Skeletal muscle satellite cell (primary cell): Measurements from ENCODE around the gene TXK.

ENCODE experiments used
- H3K27me3 ChIP-seq: 2 replicates; pipeline ENCODE4 v1.7.0; 2013; ENCODE audit warnings: low read length; ENCODE audit not compliant: control insufficient read depth, insufficient read depth
- H3K36me3 ChIP-seq: 2 replicates; pipeline ENCODE4 v1.7.0; 2013; ENCODE audit warnings: mild to moderate bottlenecking, control low read depth, low read length; ENCODE audit not compliant: insufficient read depth
- H3K4me1 ChIP-seq: 2 replicates; pipeline ENCODE4 v1.7.0; 2013; ENCODE audit warnings: low read length; ENCODE audit not compliant: control insufficient read depth, insufficient read depth
- H3K4me2 ChIP-seq: 2 replicates; pipeline ENCODE4 v1.7.0; 2013; ENCODE audit warnings: mild to moderate bottlenecking, low read length
- H3K4me3 ChIP-seq: 2 replicates; pipeline ENCODE4 v1.7.0; 2013; ENCODE audit warnings: low read length
- H3K9ac ChIP-seq: 2 replicates; pipeline ENCODE4 v1.7.0; 2013; ENCODE audit warnings: mild to moderate bottlenecking, low read depth, low read length, moderate library complexity
- H3K9me3 ChIP-seq: replicated peaks from 2 replicates; pipeline ENCODE4 v1.7.0; 2013; ENCODE audit warnings: mild to moderate bottlenecking, control low read depth, low read length

The TXK gene

GRCh38 chr4:48133669-48134068, 381 bp downstream of the TXK start:
- Histone ChIP-seq H3K9ac (no peak overlapping the region), H3K9me3 (no peaks in the 10 kb centered on the region), H3K36me3 (no peaks in the 10 kb centered on the region), H3K27me3 (no peaks in the 10 kb centered on the region), H3K4me2 (no peak overlapping the region), H3K4me3 (no peak overlapping the region), H3K4me1 (peaks cover 16% of the 10 kb centered on the region)

GRCh38 chr4:48131736-48132135, 2.3 kb downstream of the TXK start:
- no peak overlapping the region for H3K9ac ChIP-seq

GRCh38 chr4:48130100-48130499, 4.0 kb downstream of the TXK start:
- H3K4me2 ChIP-seq, result no peak overlapping the region
- no peaks in the 10 kb centered on the region for H3K27me3 ChIP-seq
- peaks cover 25% of the 10 kb centered on the region for H3K4me1 ChIP-seq
- H3K4me3 ChIP-seq, result no peak overlapping the region
- no peaks in the 10 kb centered on the region for H3K9me3 ChIP-seq
- H3K36me3 ChIP-seq, result no peaks in the 10 kb centered on the region
- H3K9ac ChIP-seq, result no peak overlapping the region

More at GRCh38 chr4:48131736-48132135, 2.3 kb downstream of the TXK start:
- H3K36me3 ChIP-seq, result no peaks in the 10 kb centered on the region
- H3K4me1 ChIP-seq, result peaks cover 25% of the 10 kb centered on the region
- no peak overlapping the region for H3K4me2 ChIP-seq
- H3K27me3 ChIP-seq, result no peaks in the 10 kb centered on the region
- H3K9me3 ChIP-seq, result no peaks in the 10 kb centered on the region
- H3K4me3 ChIP-seq, result no peak overlapping the region

- Histone ChIP-seq H3K4me1 (peaks cover 25% of the 10 kb centered on the region), H3K9me3 (no peaks in the 10 kb centered on the region)
Measured at GRCh38 chr4:48129307-48130014, 4.6 kb downstream of the TXK start.

GRCh38 chr4:48127682-48128404, 6.2 kb downstream of the TXK start:
- Histone ChIP-seq H3K9me3 (no peaks in the 10 kb centered on the region), H3K4me1 (peaks cover 22% of the 10 kb centered on the region), H3K27me3 (no peaks in the 10 kb centered on the region), H3K4me2 (peak overlapping the region; percentile 71), H3K4me3 (peak overlapping the region; percentile 41), H3K36me3 (no peaks in the 10 kb centered on the region), H3K9ac (peak overlapping the region; percentile 39)

More at GRCh38 chr4:48129307-48130014, 4.6 kb downstream of the TXK start:
- H3K27me3 ChIP-seq, result no peaks in the 10 kb centered on the region
- H3K4me3 ChIP-seq, result no peak overlapping the region
- no peak overlapping the region for H3K4me2 ChIP-seq
- H3K36me3 ChIP-seq, result no peaks in the 10 kb centered on the region
- H3K9ac ChIP-seq, result no peak overlapping the region

- H3K4me1 ChIP-seq, result peaks cover 22% of the 10 kb centered on the region
- peak overlapping the region; percentile 39 for H3K9ac ChIP-seq
- H3K4me3 ChIP-seq, result peak overlapping the region; percentile 41
- H3K9me3 ChIP-seq, result no peaks in the 10 kb centered on the region
- no peaks in the 10 kb centered on the region for H3K27me3 ChIP-seq
- peak overlapping the region; percentile 71 for H3K4me2 ChIP-seq
- H3K36me3 ChIP-seq, result no peaks in the 10 kb centered on the region
Measured at GRCh38 chr4:48127231-48127630, 6.8 kb downstream of the TXK start.

GRCh38 chr4:48126621-48127020, 7.4 kb downstream of the TXK start:
- H3K9ac ChIP-seq, result no peak overlapping the region
- H3K4me2 ChIP-seq, result no peak overlapping the region
- H3K4me3 ChIP-seq, result no peak overlapping the region
- no peaks in the 10 kb centered on the region for H3K36me3 ChIP-seq
- no peaks in the 10 kb centered on the region for H3K27me3 ChIP-seq
- H3K9me3 ChIP-seq, result no peaks in the 10 kb centered on the region
- peaks cover 22% of the 10 kb centered on the region for H3K4me1 ChIP-seq

- Histone ChIP-seq H3K4me1 (peaks cover 22% of the 10 kb centered on the region), H3K4me2 (no peak overlapping the region), H3K27me3 (no peaks in the 10 kb centered on the region), H3K9ac (no peak overlapping the region), H3K4me3 (no peak overlapping the region), H3K36me3 (no peaks in the 10 kb centered on the region), H3K9me3 (no peaks in the 10 kb centered on the region)
Measured at GRCh38 chr4:48124870-48125269, 9.2 kb downstream of the TXK start.

- Histone ChIP-seq H3K4me2 (no peak overlapping the region), H3K4me1 (peaks cover 7% of the 10 kb centered on the region), H3K4me3 (no peak overlapping the region), H3K9ac (no peak overlapping the region), H3K9me3 (no peaks in the 10 kb centered on the region), H3K36me3 (no peaks in the 10 kb centered on the region), H3K27me3 (no peaks in the 10 kb centered on the region)
Measured at GRCh38 chr4:48122756-48123155, 11.3 kb downstream of the TXK start.

- no peaks in the 10 kb centered on the region for H3K9me3 ChIP-seq
- no peaks in the 10 kb centered on the region for H3K4me1 ChIP-seq
- no peaks in the 10 kb centered on the region for H3K36me3 ChIP-seq
- H3K27me3 ChIP-seq, result no peaks in the 10 kb centered on the region
- H3K4me2 ChIP-seq, result no peak overlapping the region
- no peak overlapping the region for H3K4me3 ChIP-seq
- H3K9ac ChIP-seq, result no peak overlapping the region
Measured at GRCh38 chr4:48121180-48121579, 12.9 kb downstream of the TXK start.

GRCh38 chr4:48120132-48120531, 13.9 kb downstream of the TXK start:
- no peak overlapping the region for H3K4me2 ChIP-seq
- no peaks in the 10 kb centered on the region for H3K36me3 ChIP-seq
- no peaks in the 10 kb centered on the region for H3K4me1 ChIP-seq
- no peak overlapping the region for H3K9ac ChIP-seq
- H3K9me3 ChIP-seq, result no peaks in the 10 kb centered on the region
- no peaks in the 10 kb centered on the region for H3K27me3 ChIP-seq
- no peak overlapping the region for H3K4me3 ChIP-seq

- H3K4me1 ChIP-seq, result no peaks in the 10 kb centered on the region
- H3K4me2 ChIP-seq, result no peak overlapping the region
Measured at GRCh38 chr4:48119646-48120045, 14.4 kb downstream of the TXK start.

More at GRCh38 chr4:48119646-48120045, 14.4 kb downstream of the TXK start:
- no peaks in the 10 kb centered on the region for H3K27me3 ChIP-seq
- no peaks in the 10 kb centered on the region for H3K9me3 ChIP-seq
- no peaks in the 10 kb centered on the region for H3K36me3 ChIP-seq
- no peak overlapping the region for H3K9ac ChIP-seq
- H3K4me3 ChIP-seq, result no peak overlapping the region
